Activated naive CD4-positive, alpha-beta T cell treated with anti-CD3 and anti-CD28 coated beads, Interleukin-2, amount 50 U/mL, for 72 hours (primary cell): ENCODE measurements around the gene NDUFAF8. TPM values are rescaled to one million over a fixed set of nuclear protein-coding genes. Genes with fewer than 3 reads are reported as not detected.

Experiments
- ATAC-seq, 2 donors: fragments of 150-1000 bp; cut with Tn5 transposase; 2 replicates each; pipeline ENCODE4 v1.10.0; 2021; ENCODE audit warnings: mild to moderate bottlenecking in 2 of 2, moderate library complexity in 2 of 2
- DNase-seq, 2 donors: peaks; one replicate each; pipeline ENCODE4 v3.0.0; 2021 to 2022; ENCODE audit warnings: low spot score in 2 of 2
- H3K27ac Mint-ChIP-seq, 2 donors: one replicate each; pipeline ENCODE4 v1.8.0; 2022; ENCODE audit warnings: mild to moderate bottlenecking in 2 of 2, mixed read lengths in 2 of 2
- H3K36me3 Mint-ChIP-seq, 2 donors: one replicate each; pipeline ENCODE4 v1.8.0; 2022; ENCODE audit warnings: mixed read lengths in 2 of 2
- H3K9me3 Mint-ChIP-seq, 2 donors: one replicate each; pipeline ENCODE4 v1.8.0; 2022; ENCODE audit warnings: mixed read lengths in 2 of 2
- total RNA-seq, 2 donors: library from RNA; stranded (reverse); gene quantifications; one replicate each; pipeline ENCODE4 v1.2.3, GENCODE V29; 2022

The NDUFAF8 gene
- total RNA-seq, 2 donors from 2014 or later = 50.1 to 52.5 TPM

GRCh38 chr17:81265576-81265975 lies 26.5 kb downstream of the NDUFAF8 start:
- Mint-ChIP-seq H3K36me3 (no peaks in the 10 kb centered on the region), H3K27ac (peak overlapping the region in 1 of 2 donors; percentile 36), H3K9me3 (no peaks in the 10 kb centered on the region)
- ATAC-seq = no peak
- DNase-seq = no peak

- ATAC-seq = no peak
- H3K36me3 Mint-ChIP-seq = no peaks in the 10 kb centered on the region
- H3K9me3 Mint-ChIP-seq = no peaks in the 10 kb centered on the region
- no peak for DNase-seq
- no peak overlapping the region for H3K27ac Mint-ChIP-seq
These were observed 28.4 kb downstream of the NDUFAF8 start for GRCh38 chr17:81267390-81268067.

- Mint-ChIP-seq H3K27ac (no peak overlapping the region), H3K36me3 (no peaks in the 10 kb centered on the region), H3K9me3 (no peaks in the 10 kb centered on the region)
- DNase-seq (no peak), ATAC-seq (no peak)
These were observed 31.2 kb downstream of the NDUFAF8 start for GRCh38 chr17:81270279-81270678.

GRCh38 chr17:81271226-81271625 lies 32.1 kb downstream of the NDUFAF8 start:
- Mint-ChIP-seq H3K9me3 (no peaks in the 10 kb centered on the region), H3K36me3 (peaks cover 4% of the 10 kb centered on the region in 2 donors), H3K27ac (no peak overlapping the region)
- DNase-seq = no peak
- ATAC-seq = no peak

GRCh38 chr17:81272616-81273015 lies 33.5 kb downstream of the NDUFAF8 start:
- no peak for ATAC-seq
- Mint-ChIP-seq H3K9me3 (no peaks in the 10 kb centered on the region), H3K36me3 (peaks cover 4% of the 10 kb centered on the region in 2 donors), H3K27ac (no peak overlapping the region)
- DNase-seq = no peak

- DNase-seq (no peak), ATAC-seq (no peak)
- Mint-ChIP-seq H3K9me3 (no peaks in the 10 kb centered on the region), H3K36me3 (peaks cover 4% of the 10 kb centered on the region in 2 donors), H3K27ac (no peak overlapping the region)
These were observed 34.8 kb downstream of the NDUFAF8 start for GRCh38 chr17:81273698-81274470.

- no peak overlapping the region for H3K27ac Mint-ChIP-seq
- no peaks in the 10 kb centered on the region for H3K9me3 Mint-ChIP-seq
- ATAC-seq (no peak), DNase-seq (no peak)
- H3K36me3 Mint-ChIP-seq = peaks cover 4% of the 10 kb centered on the region in 2 donors
These were observed 35.3 kb downstream of the NDUFAF8 start for GRCh38 chr17:81274471-81274855.

- no peak for DNase-seq
- peaks cover 4% of the 10 kb centered on the region in 2 donors for H3K36me3 Mint-ChIP-seq
- no peak for ATAC-seq
- no peaks in the 10 kb centered on the region for H3K9me3 Mint-ChIP-seq
- H3K27ac Mint-ChIP-seq = no peak overlapping the region
These were observed 37.7 kb downstream of the NDUFAF8 start for GRCh38 chr17:81276781-81277180.

GRCh38 chr17:81277421-81277820 lies 38.3 kb downstream of the NDUFAF8 start:
- ATAC-seq (no peak), DNase-seq (no peak)
- Mint-ChIP-seq H3K27ac (no peak overlapping the region), H3K36me3 (peaks cover 4% of the 10 kb centered on the region in 2 donors), H3K9me3 (no peaks in the 10 kb centered on the region)

- H3K36me3 Mint-ChIP-seq = peaks cover 4% of the 10 kb centered on the region in 2 donors
- ATAC-seq (no peak), DNase-seq (no peak)
- H3K9me3 Mint-ChIP-seq = no peaks in the 10 kb centered on the region
- peak overlapping the region in 1 of 2 donors; percentile 36 for H3K27ac Mint-ChIP-seq
These were observed 39.0 kb downstream of the NDUFAF8 start for GRCh38 chr17:81277946-81278693.

- DNase-seq (no peak), ATAC-seq (no peak)
- H3K27ac Mint-ChIP-seq = no peak overlapping the region
- peaks cover 4% of the 10 kb centered on the region in 2 donors for H3K36me3 Mint-ChIP-seq
- no peaks in the 10 kb centered on the region for H3K9me3 Mint-ChIP-seq
These were observed 39.7 kb downstream of the NDUFAF8 start for GRCh38 chr17:81278831-81279230.

- H3K36me3 Mint-ChIP-seq = peaks cover 4% of the 10 kb centered on the region in 2 donors
These were observed 40.5 kb downstream of the NDUFAF8 start for GRCh38 chr17:81279278-81280275.

GRCh38 chr17:81280571-81280970 lies 41.5 kb downstream of the NDUFAF8 start:
- H3K9me3 Mint-ChIP-seq = no peaks in the 10 kb centered on the region
- no peak overlapping the region for H3K27ac Mint-ChIP-seq
- DNase-seq = no peak
- no peak for ATAC-seq
- H3K36me3 Mint-ChIP-seq = peaks cover 4 to 11% of the 10 kb centered on the region in 2 donors

More at GRCh38 chr17:81279278-81280275, 40.5 kb downstream of the NDUFAF8 start:
- H3K27ac Mint-ChIP-seq = peak overlapping the region in 1 of 2 donors; percentile 11
- DNase-seq = no peak
- no peaks in the 10 kb centered on the region for H3K9me3 Mint-ChIP-seq
- ATAC-seq = no peak

- H3K9me3 Mint-ChIP-seq = no peaks in the 10 kb centered on the region
- ATAC-seq = no peak
- H3K36me3 Mint-ChIP-seq = peaks cover under 1 to 8% of the 10 kb centered on the region in 2 donors
- H3K27ac Mint-ChIP-seq = no peak overlapping the region
- DNase-seq = no peak
These were observed 43.0 kb downstream of the NDUFAF8 start for GRCh38 chr17:81282141-81282540.

GRCh38 chr17:81282876-81283275 lies 43.8 kb downstream of the NDUFAF8 start:
- no peaks in the 10 kb centered on the region for H3K9me3 Mint-ChIP-seq
- DNase-seq (no peak), ATAC-seq (no peak)
- peaks cover 6 to 8% of the 10 kb centered on the region in 2 donors for H3K36me3 Mint-ChIP-seq
- H3K27ac Mint-ChIP-seq = peak overlapping the region in 1 of 2 donors; percentile 81
